HEK293 (cell line): ENCODE data around the gene C1RL.

Experiments
- CTCF ChIA-PET: fragments of 350-600 bp; formaldehyde crosslinking; extraction: SDS; loops from one replicate; lab custom pipeline; 2021; ENCODE audit warnings: antibody characterized with exemption; lab: Yijun Ruan, JAX
- POLR2A ChIA-PET: fragments of 300-600 bp; formaldehyde crosslinking; extraction: SDS; loops from one replicate; lab custom pipeline; 2020; ENCODE audit warnings: antibody characterized with exemption, inconsistent platforms; lab: Yijun Ruan, JAX
- H3K27ac ChIP-seq: fragments of 200-500 bp; sonication (Bioruptor generic); 2 replicates; pipeline ENCODE4 v1.5.1; 2014; ENCODE audit warnings: low read depth, low read length, control low read depth, inconsistent platforms; ENCODE audit errors: extremely low read depth
- H3K36me3 ChIP-seq, 2 experiments: fragments of 200-500 bp in 1 of 2; sonication (Bioruptor generic) in 1 of 2; 1 replicate in 1 of 2; 2 replicates in 1 of 2; pipeline ENCODE4 v1.5.1; 2014 to 2017; ENCODE audit warnings: inconsistent platforms in 2 of 2, low read length in 2 of 2; ENCODE audit not compliant: control insufficient read depth in 2 of 2, insufficient read depth in 1 of 2
- H3K4me1 ChIP-seq: fragments of 200-500 bp; sonication (Bioruptor generic); 2 replicates; pipeline ENCODE4 v1.5.1; 2014; ENCODE audit warnings: mild to moderate bottlenecking, low read length, inconsistent platforms; ENCODE audit not compliant: control insufficient read depth, insufficient read depth
- H3K4me3 ChIP-seq: 2 replicates; pipeline ENCODE4 v1.5.1; 2011; ENCODE audit warnings: low read depth, mild to moderate bottlenecking, control low read depth, low read length, moderate library complexity
- H3K9me3 ChIP-seq: fragments of 200-500 bp; sonication (Bioruptor generic); 2 replicates; pipeline ENCODE4 v1.5.1; 2014; ENCODE audit warnings: low read depth, low read length, inconsistent platforms; ENCODE audit not compliant: control insufficient read depth, insufficient read depth
- EGR2 ChIP-seq: fragments of 450-650 bp; formaldehyde crosslinking; IDR thresholded peaks from 2 replicates; pipeline ENCODE4 v1.5.1; 2016; ENCODE audit warnings: low read depth, missing biosample characterization, missing genetic modification characterization
- KLF9 ChIP-seq: fragments of 450-650 bp; formaldehyde crosslinking; IDR thresholded peaks from 2 replicates; pipeline ENCODE4 v1.5.1; 2016; ENCODE audit warnings: missing biosample characterization, missing genetic modification characterization, low read depth
- SCRT2 ChIP-seq: fragments of 450-650 bp; formaldehyde crosslinking; IDR thresholded peaks from 2 replicates; pipeline ENCODE4 v1.5.1; 2016; ENCODE audit warnings: missing biosample characterization, missing genetic modification characterization
- SP3 ChIP-seq: fragments of 450-650 bp; formaldehyde crosslinking; IDR thresholded peaks from 2 replicates; pipeline ENCODE4 v1.5.1; 2016; ENCODE audit warnings: missing biosample characterization, missing genetic modification characterization
- SP7 ChIP-seq: fragments of 450-650 bp; formaldehyde crosslinking; IDR thresholded peaks from 2 replicates; pipeline ENCODE4 v1.5.1; 2016; ENCODE audit warnings: missing biosample characterization, missing genetic modification characterization
- ZBTB10 ChIP-seq: fragments of 450-650 bp; formaldehyde crosslinking; IDR thresholded peaks from 2 replicates; pipeline ENCODE4 v1.5.1; 2016; ENCODE audit warnings: missing biosample characterization, missing genetic modification characterization
- ZBTB17 ChIP-seq: fragments of 450-650 bp; formaldehyde crosslinking; IDR thresholded peaks from 2 replicates; pipeline ENCODE4 v1.5.1; 2016; ENCODE audit warnings: missing biosample characterization, missing genetic modification characterization
- ZBTB20 ChIP-seq: fragments of 450-650 bp; formaldehyde crosslinking; IDR thresholded peaks from 2 replicates; pipeline ENCODE4 v1.5.1; 2016; ENCODE audit warnings: missing biosample characterization, missing genetic modification characterization
- ZBTB49 ChIP-seq: fragments of 450-650 bp; formaldehyde crosslinking; IDR thresholded peaks from 2 replicates; pipeline ENCODE4 v1.5.1; 2016; ENCODE audit warnings: missing biosample characterization, missing genetic modification characterization, low read depth
- ZBTB7A ChIP-seq: fragments of 450-650 bp; formaldehyde crosslinking; IDR thresholded peaks from 2 replicates; pipeline ENCODE4 v1.5.1; 2016; ENCODE audit warnings: low read depth, missing biosample characterization, missing genetic modification characterization
- ZBTB8A ChIP-seq: fragments of 450-650 bp; formaldehyde crosslinking; IDR thresholded peaks from 2 replicates; pipeline ENCODE4 v1.5.1; 2016; ENCODE audit warnings: missing biosample characterization, missing genetic modification characterization
- ZNF121 ChIP-seq: fragments of 450-650 bp; formaldehyde crosslinking; IDR thresholded peaks from 2 replicates; pipeline ENCODE4 v1.5.1; 2016; ENCODE audit warnings: missing biosample characterization, missing genetic modification characterization
- ZNF335 ChIP-seq: fragments of 450-650 bp; formaldehyde crosslinking; conservative IDR thresholded peaks from 2 replicates; pipeline ENCODE4 v1.5.1; 2016; ENCODE audit warnings: missing biosample characterization, missing genetic modification characterization
- ZNF366 ChIP-seq: fragments of 450-650 bp; formaldehyde crosslinking; conservative IDR thresholded peaks from 2 replicates; pipeline ENCODE4 v1.5.1; 2016; ENCODE audit warnings: missing biosample characterization, missing genetic modification characterization
- ZNF488 ChIP-seq: fragments of 450-650 bp; formaldehyde crosslinking; IDR thresholded peaks from 2 replicates; pipeline ENCODE4 v1.5.1; 2016; ENCODE audit warnings: missing biosample characterization, missing genetic modification characterization
- ZNF513 ChIP-seq: fragments of 450-650 bp; IDR thresholded peaks from 2 replicates; pipeline ENCODE4 v1.5.1; 2018; ENCODE audit warnings: missing biosample characterization, missing genetic modification characterization
- ZNF560 ChIP-seq: fragments of 450-650 bp; formaldehyde crosslinking; IDR thresholded peaks from 2 replicates; pipeline ENCODE4 v1.5.1; 2017; ENCODE audit warnings: missing biosample characterization, missing genetic modification characterization, borderline replicate concordance
- ZNF645 ChIP-seq: fragments of 450-650 bp; formaldehyde crosslinking; IDR thresholded peaks from 2 replicates; pipeline ENCODE4; 2016; ENCODE audit warnings: missing biosample characterization, missing genetic modification characterization
- ZNF658 ChIP-seq: fragments of 450-650 bp; formaldehyde crosslinking; IDR thresholded peaks from 2 replicates; pipeline ENCODE4; 2016; ENCODE audit warnings: missing biosample characterization, missing genetic modification characterization
- ZNF660 ChIP-seq: fragments of 450-650 bp; IDR thresholded peaks from 2 replicates; pipeline ENCODE4 v1.5.1; 2018; ENCODE audit warnings: missing biosample characterization, mild to moderate bottlenecking, missing genetic modification characterization
- ZNF664 ChIP-seq: fragments of 450-650 bp; formaldehyde crosslinking; IDR thresholded peaks from 2 replicates; pipeline ENCODE4 v1.5.1; 2016; ENCODE audit warnings: missing biosample characterization, missing genetic modification characterization
- ZSCAN23 ChIP-seq: fragments of 450-650 bp; formaldehyde crosslinking; IDR thresholded peaks from 2 replicates; pipeline ENCODE4 v1.5.1; 2016; ENCODE audit warnings: missing biosample characterization, missing genetic modification characterization

The C1RL gene

GRCh38 chr12:7130701-7131501 lies 21.9 kb upstream of the C1RL start (continued):
- TF ChIP-seq ZBTB10 (tag by site-specific recombination) (peak; percentile 43; the same call in 1 of the 2 replicates), SCRT2 (tag by site-specific recombination) (no peak), ZNF121 (tag by site-specific recombination) (no peak), ZNF366 (tag by site-specific recombination) (peak; percentile 95), SP7 (tag by site-specific recombination) (peak; percentile 68; the same call in 1 of the 2 replicates), ZNF488 (tag by site-specific recombination) (peak; percentile 18; the same call in 1 of the 2 replicates), ZSCAN23 (tag by site-specific recombination) (peak; percentile 29; the same call in 1 of the 2 replicates), ZBTB20 (tag by site-specific recombination) (peak; percentile 67), ZBTB49 (tag by site-specific recombination) (0 out of 2 replicates have a peak, but pooled peaks have one; percentile 10), SP3 (peak; percentile 78), ZBTB7A (tag by site-specific recombination) (0 out of 2 replicates have a peak, but pooled peaks have one; percentile 27), EGR2 (tag by site-specific recombination) (peak; percentile 100), ZBTB17 (peak; percentile 93), ZNF513 (tag by site-specific recombination) (no peak)
- TF ChIP-seq, all 188 proteins: peak for 27

- CTCF ChIA-PET: interaction anchor here (1.0 to 1.5 kb wide), 3 partner anchors 38 to 261 kb away, joined by 4 to 6 read pairs (median 4); partner anchors contain the start of gene C1R
- POLR2A ChIA-PET: interaction anchor here (0.6 to 0.9 kb wide), 3 partner anchors 8 to 192 kb away, joined by 3 read pairs; no protein-coding TSS in a partner anchor
- peak within 1 kb of the TSS; percentile 79 for H3K4me3 ChIP-seq
- no peaks in the 10 kb centered on the region for H3K9me3 ChIP-seq
- peaks cover 0 to 24% of the 10 kb centered on the region in 2 experiments; a peak in 1 of 3 replicates for H3K36me3 ChIP-seq
- peak within 1 kb of the TSS; percentile 41; the same call in 1 of the 2 replicates for H3K27ac ChIP-seq
- peaks cover 3% of the 10 kb centered on the region; the same call in 1 of the 2 replicates for H3K4me1 ChIP-seq
- TF ChIP-seq ZNF660 (tag by site-specific recombination) (no peak), ZNF658 (tag by site-specific recombination) (no peak), ZNF335 (tag by site-specific recombination) (peak; percentile 73), ZNF645 (tag by site-specific recombination) (no peak), KLF9 (tag by site-specific recombination) (peak; percentile 89), ZBTB10 (tag by site-specific recombination) (peak; percentile 97), ZBTB8A (tag by site-specific recombination) (peak; percentile 50; the same call in 1 of the 2 replicates), EGR2 (tag by site-specific recombination) (peak; percentile 83), ZNF664 (tag by site-specific recombination) (no peak), ZNF560 (tag by site-specific recombination) (no peak)
Measured at GRCh38 chr12:7129872-7130691, 21.1 kb upstream of the C1RL start, which contains the start of gene CLSTN3. Gene CLSTN3 (plus strand): TSS chr12:7130371. CDS start chr12:7130649, 278 bp downstream.
